Effector memory CD4-positive, alpha-beta T cell (primary cell): ENCODE data around the gene PAN3.

ENCODE experiments used
- DNase-seq, 3 donors: peaks; one replicate each; pipeline ENCODE4 v3.0.0-alpha.2; 2020
- H3K27ac ChIP-seq: 2 replicates; pipeline ENCODE4 v1.7.0; 2013; ENCODE audit warnings: mild to moderate bottlenecking, low read length, moderate library complexity; ENCODE audit not compliant: insufficient read depth, poor library complexity, severe bottlenecking
- H3K27me3 ChIP-seq: replicated peaks from 2 replicates; pipeline ENCODE4 v1.7.0; 2013; ENCODE audit warnings: mild to moderate bottlenecking, low read length; ENCODE audit not compliant: insufficient read depth, control insufficient read depth, poor library complexity, severe bottlenecking
- H3K36me3 ChIP-seq: 2 replicates; pipeline ENCODE4 v1.7.0; 2013; ENCODE audit warnings: mild to moderate bottlenecking, low read length, moderate library complexity; ENCODE audit not compliant: control insufficient read depth, insufficient read depth
- H3K4me1 ChIP-seq: 2 replicates; pipeline ENCODE4 v1.7.0; 2013; ENCODE audit warnings: low read length, mild to moderate bottlenecking; ENCODE audit not compliant: control insufficient read depth, insufficient read depth, poor library complexity, severe bottlenecking
- H3K4me3 ChIP-seq: 2 replicates; pipeline ENCODE4 v1.7.0; 2013; ENCODE audit warnings: low read length, low read depth, mild to moderate bottlenecking; ENCODE audit not compliant: insufficient read depth, poor library complexity, severe bottlenecking
- H3K9me3 ChIP-seq: 2 replicates; pipeline ENCODE4 v1.7.0; 2013; ENCODE audit warnings: mild to moderate bottlenecking, low read length, moderate library complexity; ENCODE audit not compliant: control insufficient read depth

PAN3 gene

GRCh38 chr13:28163587-28163986 is 25.2 kb downstream of the PAN3 start:
- no peak overlapping the region for H3K27ac ChIP-seq
- no peak for DNase-seq
- no peaks in the 10 kb centered on the region for H3K9me3 ChIP-seq
- no peaks in the 10 kb centered on the region for H3K27me3 ChIP-seq
- no peaks in the 10 kb centered on the region for H3K36me3 ChIP-seq
- no peak overlapping the region for H3K4me3 ChIP-seq
- H3K4me1 ChIP-seq: peaks cover 5% of the 10 kb centered on the region

- no peak for DNase-seq
- Histone ChIP-seq H3K4me1 (peaks cover 3% of the 10 kb centered on the region), H3K9me3 (no peaks in the 10 kb centered on the region), H3K4me3 (no peak overlapping the region), H3K36me3 (peaks cover 2% of the 10 kb centered on the region), H3K27me3 (no peaks in the 10 kb centered on the region), H3K27ac (no peak overlapping the region)
Measured at GRCh38 chr13:28166257-28166656, 27.9 kb downstream of the PAN3 start.

DNA sequence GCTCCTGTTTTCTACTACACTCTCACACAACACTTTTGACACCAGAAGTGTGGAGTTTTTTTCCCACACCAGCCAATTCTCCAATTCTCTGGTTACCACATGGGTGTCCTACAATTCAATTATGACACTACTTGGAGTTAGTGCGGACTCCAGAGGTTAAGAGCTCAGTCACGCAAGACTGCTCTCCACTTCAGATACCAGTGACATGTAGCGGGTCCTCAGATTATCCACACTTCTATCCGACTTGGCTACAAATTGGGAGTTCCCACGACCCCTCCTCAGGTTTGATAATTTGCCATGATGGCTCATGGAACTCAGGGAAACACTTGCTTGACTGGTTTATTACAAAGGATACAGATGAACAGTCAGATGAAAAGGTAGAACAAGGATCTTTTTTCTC is 32.9 kb downstream of the PAN3 start:
- no peak overlapping the region for H3K4me3 ChIP-seq
- no peaks in the 10 kb centered on the region for H3K27me3 ChIP-seq
- H3K36me3 ChIP-seq: peaks cover 9% of the 10 kb centered on the region
- H3K4me1 ChIP-seq: peaks cover 3% of the 10 kb centered on the region
- H3K27ac ChIP-seq: no peak overlapping the region
- H3K9me3 ChIP-seq: no peaks in the 10 kb centered on the region
- DNase-seq: no peak

- Histone ChIP-seq H3K27me3 (no peaks in the 10 kb centered on the region), H3K36me3 (peaks cover 10% of the 10 kb centered on the region), H3K9me3 (no peaks in the 10 kb centered on the region), H3K4me3 (no peak overlapping the region), H3K27ac (no peak overlapping the region), H3K4me1 (peaks cover 3% of the 10 kb centered on the region)
- no peak for DNase-seq
Measured at GRCh38 chr13:28172947-28173346, 34.6 kb downstream of the PAN3 start.

- no peak overlapping the region for H3K4me3 ChIP-seq
- H3K4me1 ChIP-seq: peaks cover 3% of the 10 kb centered on the region
- no peak for DNase-seq
- H3K27me3 ChIP-seq: no peaks in the 10 kb centered on the region
- H3K9me3 ChIP-seq: no peaks in the 10 kb centered on the region
- peaks cover 14% of the 10 kb centered on the region for H3K36me3 ChIP-seq
- H3K27ac ChIP-seq: no peak overlapping the region
Measured at GRCh38 chr13:28173793-28174192, 35.4 kb downstream of the PAN3 start.

DNA sequence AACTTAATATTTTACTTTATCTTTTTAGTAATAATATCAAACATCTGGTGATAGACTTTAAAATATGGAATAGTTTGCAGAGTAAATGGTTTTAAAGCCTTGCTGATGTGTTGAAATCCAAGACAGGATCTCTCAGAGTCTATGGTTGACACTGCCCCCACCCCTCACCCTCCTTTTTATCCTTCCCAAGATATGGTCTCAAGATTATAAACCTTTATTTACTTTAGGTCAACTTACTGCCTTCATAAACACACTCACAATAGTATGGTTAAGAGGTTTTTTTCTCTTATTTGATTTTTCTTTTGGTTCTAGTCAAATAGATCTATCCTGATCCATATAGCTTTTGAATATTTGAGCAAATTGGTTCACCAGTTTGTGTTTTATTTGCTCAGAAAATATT is 39.0 kb downstream of the PAN3 start:
- no peak overlapping the region for H3K4me3 ChIP-seq
- no peaks in the 10 kb centered on the region for H3K9me3 ChIP-seq
- no peak for DNase-seq
- no peaks in the 10 kb centered on the region for H3K4me1 ChIP-seq
- no peaks in the 10 kb centered on the region for H3K27me3 ChIP-seq
- H3K27ac ChIP-seq: no peak overlapping the region
- H3K36me3 ChIP-seq: peaks cover 9% of the 10 kb centered on the region

DNA sequence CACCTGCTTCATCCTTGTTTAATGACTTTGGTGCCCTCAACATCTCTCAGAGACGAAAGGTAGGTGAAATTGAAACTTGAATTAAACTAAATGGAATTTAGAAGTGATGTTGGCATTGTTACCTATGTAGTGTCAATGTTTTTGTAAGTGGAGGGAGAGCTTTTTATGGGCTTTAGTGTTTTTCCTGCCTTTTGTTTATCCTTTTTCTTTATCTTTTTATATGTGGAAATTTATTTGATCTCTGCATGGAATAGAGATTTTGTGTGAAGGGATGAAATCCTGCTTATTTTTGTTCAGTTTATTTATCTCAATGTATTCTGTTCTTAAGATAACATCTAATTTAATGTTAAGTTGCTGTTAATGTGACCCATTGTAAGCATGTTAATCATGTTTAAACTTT is 39.5 kb downstream of the PAN3 start:
- H3K4me1 ChIP-seq: no peaks in the 10 kb centered on the region
- no peak for DNase-seq
- H3K36me3 ChIP-seq: peaks cover 9% of the 10 kb centered on the region
- H3K9me3 ChIP-seq: no peaks in the 10 kb centered on the region
- no peak overlapping the region for H3K27ac ChIP-seq
- no peaks in the 10 kb centered on the region for H3K27me3 ChIP-seq
- H3K4me3 ChIP-seq: no peak overlapping the region

DNA sequence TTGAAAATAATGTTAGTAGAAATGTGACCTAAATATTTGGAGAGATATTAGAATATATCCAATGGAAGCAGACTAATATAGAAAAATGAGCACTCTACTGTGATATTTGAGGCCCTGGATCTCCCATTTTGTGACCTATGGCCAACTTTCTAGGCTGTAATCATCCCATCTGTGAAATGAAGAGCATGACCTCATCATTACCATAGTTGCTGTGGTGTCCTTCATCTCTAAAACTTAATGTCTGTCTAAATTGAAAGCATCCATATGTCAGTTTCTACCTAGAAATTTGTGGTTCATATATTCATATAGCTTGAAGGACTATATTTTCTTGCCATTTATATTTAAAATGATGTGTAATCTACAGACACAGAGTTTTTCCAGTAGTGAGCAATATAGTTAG is 41.6 kb downstream of the PAN3 start:
- Histone ChIP-seq H3K27ac (no peak overlapping the region), H3K9me3 (no peaks in the 10 kb centered on the region)

DNA sequence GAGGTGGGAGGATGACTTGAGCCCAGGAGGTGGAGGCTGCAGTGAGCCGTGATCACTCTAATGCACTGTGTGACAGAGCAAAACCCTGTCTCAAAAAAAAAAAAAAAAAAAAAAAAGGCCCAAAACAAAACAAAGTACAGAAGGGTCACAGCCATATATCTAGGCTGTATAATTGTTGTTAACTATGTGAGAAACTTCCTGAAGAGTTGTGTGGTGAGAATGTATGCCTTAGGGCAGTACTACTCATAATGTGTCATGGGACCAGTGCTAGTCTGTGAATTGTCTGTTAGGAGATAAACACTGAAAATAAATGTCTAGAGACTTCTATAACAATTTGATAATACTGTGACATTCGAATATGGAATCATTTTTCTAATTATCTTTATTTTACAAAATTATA is 43.1 kb downstream of the PAN3 start:
- no peak for DNase-seq
- H3K36me3 ChIP-seq: peaks cover 4% of the 10 kb centered on the region
- no peaks in the 10 kb centered on the region for H3K27me3 ChIP-seq
- no peaks in the 10 kb centered on the region for H3K9me3 ChIP-seq
- H3K4me1 ChIP-seq: no peaks in the 10 kb centered on the region
- H3K27ac ChIP-seq: no peak overlapping the region
- H3K4me3 ChIP-seq: no peak overlapping the region

More for the DNA sequence above, 41.6 kb downstream of the PAN3 start:
- Histone ChIP-seq H3K36me3 (peaks cover 4% of the 10 kb centered on the region), H3K4me3 (no peak overlapping the region), H3K27me3 (no peaks in the 10 kb centered on the region), H3K4me1 (no peaks in the 10 kb centered on the region)
- no peak for DNase-seq

- H3K9me3 ChIP-seq: no peaks in the 10 kb centered on the region
- H3K4me3 ChIP-seq: no peak overlapping the region
- H3K4me1 ChIP-seq: no peaks in the 10 kb centered on the region
- H3K27me3 ChIP-seq: no peaks in the 10 kb centered on the region
- DNase-seq: no peak
- peaks cover 8% of the 10 kb centered on the region for H3K36me3 ChIP-seq
- no peak overlapping the region for H3K27ac ChIP-seq
Measured at GRCh38 chr13:28185256-28185655, 46.9 kb downstream of the PAN3 start.

DNA sequence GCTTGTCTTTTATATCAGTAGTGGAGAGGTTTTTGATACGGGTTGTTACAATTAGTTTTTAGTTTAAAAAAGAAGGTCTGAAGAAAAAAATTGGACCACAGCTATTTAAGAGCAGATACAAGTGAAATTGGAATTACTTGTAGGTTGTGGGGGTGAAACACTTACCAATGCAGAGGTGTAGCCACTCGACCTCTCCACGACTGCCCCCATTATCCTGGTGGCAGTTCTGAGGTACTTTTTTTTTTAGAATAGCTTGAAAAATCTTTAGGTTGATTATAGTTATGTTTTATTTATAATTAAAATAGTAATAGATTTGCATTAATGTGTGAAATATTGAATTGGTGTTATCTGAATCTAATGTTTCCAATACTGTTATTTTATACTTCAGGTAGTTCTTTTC is 60.7 kb downstream of the PAN3 start:
- DNase-seq: no peak
- H3K9me3 ChIP-seq: no peaks in the 10 kb centered on the region
- H3K27ac ChIP-seq: no peak overlapping the region
- peaks cover 3% of the 10 kb centered on the region for H3K36me3 ChIP-seq
- no peaks in the 10 kb centered on the region for H3K27me3 ChIP-seq
- no peaks in the 10 kb centered on the region for H3K4me1 ChIP-seq
- H3K4me3 ChIP-seq: no peak overlapping the region
